ENCODE data around the gene AP2A2.

AP2A2 gene

DNA sequence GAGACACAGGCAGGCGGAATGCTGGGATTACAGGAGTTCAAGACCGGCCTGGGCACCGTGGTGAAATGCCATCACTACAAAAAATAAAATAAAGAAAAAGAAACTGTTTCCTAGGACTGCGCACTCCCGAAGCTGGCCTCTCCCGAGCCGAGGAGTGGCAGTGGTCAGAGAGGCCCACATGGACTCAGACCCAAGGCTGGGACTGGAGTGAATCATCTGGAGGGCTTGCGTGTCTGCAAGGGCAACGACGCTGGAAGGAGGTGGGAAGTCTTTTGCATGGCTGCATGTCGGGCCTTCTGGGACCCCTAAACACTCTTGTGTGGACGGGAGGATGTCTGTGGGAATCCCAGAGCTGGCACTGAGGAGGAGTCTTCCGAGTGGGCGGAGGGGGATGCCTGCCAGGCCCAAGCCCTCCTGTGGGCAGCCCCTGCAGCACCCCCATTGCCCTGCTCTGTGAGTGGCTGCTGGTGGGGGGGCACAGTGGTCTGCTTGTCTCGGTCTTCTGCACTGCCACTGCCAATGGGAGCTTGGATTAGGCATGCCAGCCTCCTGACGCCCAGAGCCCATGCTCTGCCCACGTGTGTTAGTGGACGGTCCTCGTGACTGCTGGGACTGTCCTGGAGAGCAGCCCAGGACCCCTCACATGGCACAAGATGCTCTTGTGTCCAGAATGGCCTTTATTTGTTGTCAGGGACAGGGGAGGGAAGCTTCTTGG, 1.8 kb upstream of the AP2A2 start:
- 0 out of 2 replicates have a peak, but pooled peaks cover 2% of the 10 kb centered on the region for H3F3A ChIP-seq (ENCODE audit: control insufficient read depth, insufficient read depth)
- no peak overlapping the region for H3K4me3 ChIP-seq (ENCODE audit: low read length)
- peaks cover 18% of the 10 kb centered on the region for H3K4me1 ChIP-seq (ENCODE audit: control insufficient read depth, low read length)
- H3K36me3 ChIP-seq (ENCODE audit: control insufficient read depth, low read length) = peaks cover 8% of the 10 kb centered on the region
- no peaks in the 10 kb centered on the region; the same call in 1 of the 2 replicates for H4K20me1 ChIP-seq (ENCODE audit: control insufficient read depth, insufficient read depth, low read depth, low read length)
- no peaks in the 10 kb centered on the region for H3K9me2 ChIP-seq (replicated peaks; ENCODE audit: control insufficient read depth, low read length)
- no peak for TF ChIP-seq EZH2phosphoT487 (IDR thresholded peaks at IDR 0.05; ENCODE audit: borderline replicate concordance, low read length)
- TF ChIP-seq CTCF (IDR thresholded peaks at IDR 0.05; ENCODE audit: low read depth, low read length, poor library complexity, severe bottlenecking) = no peak
- H3K9me3 ChIP-seq (ENCODE audit: control insufficient read depth, insufficient read depth, low read length) = no peaks in the 10 kb centered on the region
- H3K27me3 ChIP-seq (ENCODE audit: control insufficient read depth, low read length) = no peaks in the 10 kb centered on the region
- no peak overlapping the region for H3K4me2 ChIP-seq (ENCODE audit: low read length)
- no peak overlapping the region for H3K27ac ChIP-seq (ENCODE audit: low read depth, low read length)
- H3K79me2 ChIP-seq (ENCODE audit: control insufficient read depth, low read length) = peaks cover 28% of the 10 kb centered on the region

- H3K9me3 ChIP-seq (ENCODE audit: control insufficient read depth, insufficient read depth, low read length) = no peaks in the 10 kb centered on the region
- no peak for TF ChIP-seq EZH2phosphoT487 (IDR thresholded peaks at IDR 0.05; ENCODE audit: borderline replicate concordance, low read length)
- no peak for TF ChIP-seq CTCF (IDR thresholded peaks at IDR 0.05; ENCODE audit: low read depth, low read length, poor library complexity, severe bottlenecking)
- H3K79me2 ChIP-seq (ENCODE audit: control insufficient read depth, low read length) = peaks cover 35% of the 10 kb centered on the region
- no peak overlapping the region for H3K27ac ChIP-seq (ENCODE audit: low read depth, low read length)
- H3K36me3 ChIP-seq (ENCODE audit: control insufficient read depth, low read length) = peaks cover 8% of the 10 kb centered on the region
- H3K4me2 ChIP-seq (ENCODE audit: low read length) = no peak overlapping the region
- H3K27me3 ChIP-seq (ENCODE audit: control insufficient read depth, low read length) = no peaks in the 10 kb centered on the region
- no peaks in the 10 kb centered on the region; the same call in 1 of the 2 replicates for H4K20me1 ChIP-seq (ENCODE audit: control insufficient read depth, insufficient read depth, low read depth, low read length)
- no peak overlapping the region for H3K4me3 ChIP-seq (ENCODE audit: low read length)
- H3K9me2 ChIP-seq (replicated peaks; ENCODE audit: control insufficient read depth, low read length) = no peaks in the 10 kb centered on the region
- H3K4me1 ChIP-seq (ENCODE audit: control insufficient read depth, low read length) = peaks cover 14% of the 10 kb centered on the region
- H3F3A ChIP-seq (ENCODE audit: control insufficient read depth, insufficient read depth) = 0 out of 2 replicates have a peak, but pooled peaks cover 2% of the 10 kb centered on the region
These were observed 1.1 kb upstream of the AP2A2 start for GRCh38 chr11:924406-925157.

- Histone ChIP-seq H3K27ac (ENCODE audit: low read depth, low read length) (no peak overlapping the region), H3K79me2 (ENCODE audit: control insufficient read depth, low read length) (peaks cover 40% of the 10 kb centered on the region), H3K36me3 (ENCODE audit: control insufficient read depth, low read length) (peaks cover 8% of the 10 kb centered on the region), H3K4me2 (ENCODE audit: low read length) (peak overlapping the region; percentile 42), H3K9me3 (ENCODE audit: control insufficient read depth, insufficient read depth, low read length) (no peaks in the 10 kb centered on the region), H3K27me3 (ENCODE audit: control insufficient read depth, low read length) (no peaks in the 10 kb centered on the region), H3K4me1 (ENCODE audit: control insufficient read depth, low read length) (peaks cover 14% of the 10 kb centered on the region), H4K20me1 (ENCODE audit: control insufficient read depth, insufficient read depth, low read depth, low read length) (no peaks in the 10 kb centered on the region; the same call in 1 of the 2 replicates), H3K9me2 (replicated peaks; ENCODE audit: control insufficient read depth, low read length) (no peaks in the 10 kb centered on the region), H3K4me3 (ENCODE audit: low read length) (peak overlapping the region; percentile 55), H3F3A (ENCODE audit: control insufficient read depth, insufficient read depth) (0 out of 2 replicates have a peak, but pooled peaks cover 2% of the 10 kb centered on the region)
- TF ChIP-seq CTCF (IDR thresholded peaks at IDR 0.05; ENCODE audit: low read depth, low read length, poor library complexity, severe bottlenecking) = no peak
These were observed 543 bp upstream of the AP2A2 start for GRCh38 chr11:925158-925495.
